H9 (cell line): ENCODE data around the gene DOK5. TPM values are rescaled to one million over a fixed set of nuclear protein-coding genes. Genes with fewer than 3 reads are reported as not detected.
A peak's percentile ranks its signal among the peaks of the same experiment; 100 is the strongest.

Experiments
- DNase-seq: peaks from one replicate; pipeline ENCODE4 v3.0.0-alpha.2; 2017
- H2AFZ ChIP-seq: one replicate; pipeline ENCODE4 v1.6.1; 2013; ENCODE audit warnings: mild to moderate bottlenecking, low read length, control low read depth, moderate library complexity
- H2AK5ac ChIP-seq: 2 replicates; pipeline ENCODE4 v1.6.1; 2013; ENCODE audit warnings: low read length, control low read depth, mixed read lengths; ENCODE audit not compliant: insufficient read length
- H2BK120ac ChIP-seq: one replicate; pipeline ENCODE4 v1.6.1; 2013; ENCODE audit warnings: low read depth, mild to moderate bottlenecking, low read length, control low read depth, inconsistent platforms; ENCODE audit not compliant: poor library complexity, severe bottlenecking
- H2BK12ac ChIP-seq: 2 replicates; pipeline ENCODE4 v1.6.1; 2013; ENCODE audit warnings: low read length, control low read depth, mixed read lengths, low read depth; ENCODE audit not compliant: insufficient read length
- H2BK15ac ChIP-seq: 2 replicates; pipeline ENCODE4 v1.6.1; 2013; ENCODE audit warnings: low read depth, low read length, control low read depth
- H2BK20ac ChIP-seq: one replicate; pipeline ENCODE4 v1.6.1; 2013; ENCODE audit warnings: low read depth, mild to moderate bottlenecking, low read length, control low read depth, inconsistent platforms; ENCODE audit not compliant: poor library complexity, severe bottlenecking
- H2BK5ac ChIP-seq: 2 replicates; pipeline ENCODE4 v1.6.1; 2013; ENCODE audit warnings: low read length, control low read depth, mixed read lengths; ENCODE audit not compliant: insufficient read length
- H3K14ac ChIP-seq: 2 replicates; pipeline ENCODE4 v1.6.1; 2013; ENCODE audit warnings: low read length, control low read depth; ENCODE audit not compliant: insufficient read depth
- H3K18ac ChIP-seq: 2 replicates; pipeline ENCODE4 v1.6.1; 2013; ENCODE audit warnings: low read depth, mild to moderate bottlenecking, mixed read lengths, low read length, control low read depth; ENCODE audit not compliant: insufficient read length
- H3K23ac ChIP-seq: 2 replicates; pipeline ENCODE4 v1.6.1; 2013; ENCODE audit warnings: low read length, control low read depth, mixed read lengths, low read depth; ENCODE audit not compliant: insufficient read length
- H3K23me2 ChIP-seq: 2 replicates; pipeline ENCODE4 v1.6.1; 2013; ENCODE audit warnings: low read depth, mild to moderate bottlenecking, mixed read lengths, low read length, control low read depth; ENCODE audit not compliant: insufficient read length, poor library complexity, severe bottlenecking
- H3K27ac ChIP-seq: 2 replicates; pipeline ENCODE4 v1.5.1; 2013; ENCODE audit warnings: low read length, control low read depth, mixed read lengths, low read depth; ENCODE audit not compliant: insufficient read length
- H3K27me3 ChIP-seq: 2 replicates; pipeline ENCODE4 v1.6.1; 2013; ENCODE audit warnings: low read length, control low read depth, inconsistent platforms; ENCODE audit not compliant: insufficient read depth
- H3K4ac ChIP-seq: 2 replicates; pipeline ENCODE4 v1.6.1; 2013; ENCODE audit warnings: low read depth, mild to moderate bottlenecking, control low read depth, inconsistent platforms, low read length, moderate library complexity
- H3K4me1 ChIP-seq: 2 replicates; pipeline ENCODE4 v1.6.1; 2013; ENCODE audit warnings: low read length, control low read depth, inconsistent platforms; ENCODE audit not compliant: insufficient read depth
- H3K4me2 ChIP-seq: 2 replicates; pipeline ENCODE4 v1.6.1; 2013; ENCODE audit warnings: low read length, control low read depth, mixed read lengths; ENCODE audit not compliant: insufficient read length, insufficient read depth
- H3K56ac ChIP-seq: 2 replicates; pipeline ENCODE4 v1.6.1; 2013; ENCODE audit warnings: low read depth, mild to moderate bottlenecking, mixed read lengths, low read length, control low read depth; ENCODE audit not compliant: insufficient read length
- H3K79me1 ChIP-seq: 2 replicates; pipeline ENCODE4 v1.6.1; 2013; ENCODE audit warnings: low read depth, mild to moderate bottlenecking, moderate library complexity, low read length, control low read depth, inconsistent platforms; ENCODE audit not compliant: insufficient read depth, poor library complexity, severe bottlenecking
- H3K79me2 ChIP-seq: 2 replicates; pipeline ENCODE4 v1.6.1; 2013; ENCODE audit warnings: low read length, control low read depth, inconsistent platforms; ENCODE audit not compliant: insufficient read depth
- H3K9ac ChIP-seq: 2 replicates; pipeline ENCODE4 v1.6.1; 2013; ENCODE audit warnings: low read length, control low read depth, mixed read lengths; ENCODE audit not compliant: insufficient read length; ENCODE audit errors: extremely low read depth
- H3K9me3 ChIP-seq: one replicate; pipeline ENCODE4 v1.6.1; 2013; ENCODE audit warnings: low read depth, low read length, inconsistent platforms; ENCODE audit not compliant: control insufficient read depth
- H3T11ph ChIP-seq: one replicate; pipeline ENCODE4 v1.6.1; 2013; ENCODE audit warnings: mild to moderate bottlenecking, low read length, control low read depth, inconsistent platforms
- H4K20me1 ChIP-seq: one replicate; pipeline ENCODE4 v1.6.1; 2013; ENCODE audit not compliant: control insufficient read depth, insufficient read length, insufficient read depth
- H4K5ac ChIP-seq: 2 replicates; pipeline ENCODE4 v1.6.1; 2013; ENCODE audit warnings: low read depth, mild to moderate bottlenecking, mixed read lengths, low read length, control low read depth; ENCODE audit not compliant: insufficient read length
- H4K8ac ChIP-seq: replicated peaks from 2 replicates; pipeline ENCODE4 v1.6.1; 2013; ENCODE audit warnings: low read length, control low read depth, mixed read lengths, low read depth; ENCODE audit not compliant: insufficient read length
- H4K91ac ChIP-seq: 2 replicates; pipeline ENCODE4 v1.6.1; 2013; ENCODE audit warnings: low read depth, mild to moderate bottlenecking, moderate library complexity, mixed read lengths, low read length, control low read depth; ENCODE audit not compliant: insufficient read length
- H3K27ac Mint-ChIP-seq, 3 experiments: 2 replicates in 2 of 3; 3 replicates in 1 of 3; pipeline ENCODE4 v1.8.0; 2020 to 2021; ENCODE audit warnings: mixed read lengths in 3 of 3, mild to moderate bottlenecking in 1 of 3, moderate library complexity in 1 of 3
- H3K27me3 Mint-ChIP-seq: 2 replicates; pipeline ENCODE4 v1.8.0; 2021; ENCODE audit warnings: low read depth, mild to moderate bottlenecking, moderate library complexity, mixed read lengths
- H3K36me3 Mint-ChIP-seq, 3 experiments: 2 replicates in 2 of 3; 3 replicates in 1 of 3; pipeline ENCODE4 v1.8.0; 2020 to 2021; ENCODE audit warnings: low read depth in 3 of 3, mixed read lengths in 3 of 3; ENCODE audit not compliant: insufficient read depth in 1 of 3
- H3K4me1 Mint-ChIP-seq, 2 experiments: 2 replicates each; pipeline ENCODE4 v1.8.0; 2020; ENCODE audit warnings: mixed read lengths in 2 of 2
- H3K4me3 Mint-ChIP-seq, 2 experiments: 2 replicates in 1 of 2; 3 replicates in 1 of 2; pipeline ENCODE4 v1.8.0; 2020 to 2021; ENCODE audit warnings: mild to moderate bottlenecking in 2 of 2, mixed read lengths in 2 of 2, moderate library complexity in 1 of 2
- H3K9me3 Mint-ChIP-seq, 2 experiments: 2 replicates in 1 of 2; 3 replicates in 1 of 2; pipeline ENCODE4 v1.8.0; 2020; ENCODE audit warnings: mild to moderate bottlenecking in 2 of 2, mixed read lengths in 2 of 2, moderate library complexity in 1 of 2
- WGBS: extraction: QIAGEN DNeasy Blood & Tissue Kit; methylation state at CpG from one replicate; pipeline ENCODE4 v1.1.7; 2013; ENCODE audit warnings: missing lambda C conversion rate, low lambda C conversion rate, mixed read lengths; ENCODE audit not compliant: insufficient read length; ENCODE audit errors: extremely low coverage; 5-methylcytosine and 5-hydroxymethylcytosine counted together
- total RNA-seq: library from RNA; stranded (reverse); gene quantifications from 2 replicates; pipeline ENCODE4 v1.2.1, GENCODE V29; 2021
- TF ChIP-seq, protein P1 (sequence below): fragments of 200-600 bp; sonication (generic); conservative IDR thresholded peaks from 3 replicates; pipeline ENCODE4 v1.8.0; 2021; ENCODE audit warnings: antibody characterized with exemption, mild to moderate bottlenecking

Gene DOK5
- total RNA-seq, 1 experiment from 2014 or later = 4.5 TPM

DNA sequence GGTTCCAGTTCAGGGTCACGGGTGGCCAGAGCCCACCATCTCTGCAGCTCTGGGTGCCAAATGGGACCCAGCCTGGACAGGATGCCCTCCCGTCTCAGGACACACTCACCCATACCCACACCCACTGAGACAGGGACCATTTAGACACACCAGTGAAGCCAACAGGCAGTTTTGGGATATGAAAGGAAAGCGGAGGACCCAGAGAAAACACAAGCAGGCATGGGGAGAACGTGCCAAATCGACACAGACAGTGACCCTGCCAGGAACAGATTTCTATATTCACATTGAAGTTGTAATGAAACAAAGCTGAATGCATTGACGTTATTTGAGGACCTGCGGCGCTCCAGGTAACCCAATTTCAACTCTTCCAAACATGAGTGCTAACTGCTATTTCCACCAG, 164.5 kb downstream of the DOK5 start:
- Histone ChIP-seq H2BK15ac (no peak overlapping the region), H4K8ac (no peak overlapping the region), H4K91ac (no peak overlapping the region), H2AFZ (no peak overlapping the region), H2BK12ac (no peak overlapping the region), H3K14ac (no peak overlapping the region), H3K23me2 (no peaks in the 10 kb centered on the region), H4K20me1 (no peaks in the 10 kb centered on the region), H4K5ac (no peak overlapping the region), H3K9me3 (peaks cover 6% of the 10 kb centered on the region), H2AK5ac (no peak overlapping the region), H3K56ac (no peak overlapping the region), H2BK120ac (no peak overlapping the region), H3K4me1 (no peaks in the 10 kb centered on the region; the same call in 1 of the 2 replicates), H3K79me2 (no peaks in the 10 kb centered on the region), H3K4me2 (no peak overlapping the region), H3T11ph (no peak overlapping the region), H3K18ac (no peak overlapping the region), H2BK20ac (no peak overlapping the region), H3K23ac (no peak overlapping the region), H3K27ac (no peak overlapping the region), H3K79me1 (no peaks in the 10 kb centered on the region), H3K9ac (no peak overlapping the region), H3K27me3 (no peaks in the 10 kb centered on the region), H3K4ac (no peak overlapping the region), H2BK5ac (no peak overlapping the region)
- no peak for DNase-seq
- TF ChIP-seq, protein P1, sequence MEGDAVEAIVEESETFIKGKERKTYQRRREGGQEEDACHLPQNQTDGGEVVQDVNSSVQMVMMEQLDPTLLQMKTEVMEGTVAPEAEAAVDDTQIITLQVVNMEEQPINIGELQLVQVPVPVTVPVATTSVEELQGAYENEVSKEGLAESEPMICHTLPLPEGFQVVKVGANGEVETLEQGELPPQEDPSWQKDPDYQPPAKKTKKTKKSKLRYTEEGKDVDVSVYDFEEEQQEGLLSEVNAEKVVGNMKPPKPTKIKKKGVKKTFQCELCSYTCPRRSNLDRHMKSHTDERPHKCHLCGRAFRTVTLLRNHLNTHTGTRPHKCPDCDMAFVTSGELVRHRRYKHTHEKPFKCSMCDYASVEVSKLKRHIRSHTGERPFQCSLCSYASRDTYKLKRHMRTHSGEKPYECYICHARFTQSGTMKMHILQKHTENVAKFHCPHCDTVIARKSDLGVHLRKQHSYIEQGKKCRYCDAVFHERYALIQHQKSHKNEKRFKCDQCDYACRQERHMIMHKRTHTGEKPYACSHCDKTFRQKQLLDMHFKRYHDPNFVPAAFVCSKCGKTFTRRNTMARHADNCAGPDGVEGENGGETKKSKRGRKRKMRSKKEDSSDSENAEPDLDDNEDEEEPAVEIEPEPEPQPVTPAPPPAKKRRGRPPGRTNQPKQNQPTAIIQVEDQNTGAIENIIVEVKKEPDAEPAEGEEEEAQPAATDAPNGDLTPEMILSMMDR = no peak
- Mint-ChIP-seq H3K27ac (peak overlapping the region in 1 of 3 experiments; percentile 80; a peak in 2 of 7 replicates), H3K9me3 (peaks cover 2 to 6% of the 10 kb centered on the region in 2 experiments; a peak in 3 of 5 replicates), H3K36me3 (peaks cover 0 to 21% (median 2%) of the 10 kb centered on the region in 3 experiments; a peak in 3 of 7 replicates), H3K4me3 (no peak overlapping the region), H3K4me1 (peaks cover 14 to 15% of the 10 kb centered on the region in 2 experiments), H3K27me3 (no peaks in the 10 kb centered on the region)
- no CpG with 5 or more reads among the region's 8 CpGs for WGBS
